Sigmoid colon (tissue), 4 donors: ENCODE data around the gene ASAP2.

Source experiments
- CTCF ChIP-seq, 4 experiments: fragments of 450-650 bp in 3 of 4; fragments of 200-600 bp in 1 of 4; IDR thresholded peaks; one replicate each; pipeline ENCODE4 v1.5.1; 2016 to 2019; ENCODE audit warnings: antibody characterized with exemption in 4 of 4, mild to moderate bottlenecking in 3 of 4, moderate library complexity in 2 of 4
- POLR2AphosphoS5 ChIP-seq, 4 donors: sonication (generic); formaldehyde crosslinking; IDR thresholded peaks; one replicate each; pipeline ENCODE4 v1.6.1; 2017; ENCODE audit warnings: antibody characterized with exemption in 4 of 4

- no peak for TF ChIP-seq CTCF (IDR thresholded peaks at IDR 0.05)
- TF ChIP-seq POLR2AphosphoS5 (IDR thresholded peaks at IDR 0.05) = no peak
Observed at GRCh38 chr2:9331704-9332103, 125.1 kb downstream of the ASAP2 start.
